Suprapubic skin (tissue), 3 donors: Measurements from ENCODE around the gene EIF4E3.

ENCODE experiments used
- CTCF ChIP-seq, 2 donors: fragments of 200-600 bp in 1 of 2; fragments of 450-650 bp in 1 of 2; sonication (generic) in 1 of 2; IDR thresholded peaks; one replicate each; pipeline ENCODE4 v1.5.1; 2016 to 2019; ENCODE audit warnings: antibody characterized with exemption in 2 of 2, mild to moderate bottlenecking in 1 of 2, moderate library complexity in 1 of 2
- EP300 ChIP-seq: sonication (generic); formaldehyde crosslinking; IDR thresholded peaks from one replicate; pipeline ENCODE4 v1.6.1; 2017; ENCODE audit warnings: antibody characterized with exemption
- POLR2A ChIP-seq, 2 donors: fragments of 450-650 bp; IDR thresholded peaks; one replicate each; pipeline ENCODE4 v1.6.1; 2017; ENCODE audit warnings: antibody characterized with exemption in 2 of 2, mild to moderate bottlenecking in 2 of 2, moderate library complexity in 2 of 2

- TF ChIP-seq CTCF (IDR thresholded peaks at IDR 0.05), result no peak
- TF ChIP-seq POLR2A (IDR thresholded peaks at IDR 0.05), result no peak
- TF ChIP-seq EP300, result no peak
Measured at GRCh38 chr3:71701251-71701762, 23.9 kb downstream of the EIF4E3 start.
